ENCODE results near the gene BAIAP2.

The BAIAP2 gene

GRCh38 chr17:81064678-81065475 is 29.9 kb downstream of the BAIAP2 start:
- no peak overlapping the region for H3K4me2 ChIP-seq (ENCODE audit: low read depth, low read length, poor library complexity, severe bottlenecking)
- no peaks in the 10 kb centered on the region for H3F3A ChIP-seq (ENCODE audit: insufficient read depth)
- H3K4me3 ChIP-seq (ENCODE audit: insufficient read depth, low read length, poor library complexity, severe bottlenecking): no peak overlapping the region
- TF ChIP-seq CTCF (IDR thresholded peaks at IDR 0.05; ENCODE audit: insufficient read depth, low read length, poor library complexity, severe bottlenecking) (no peak), EZH2phosphoT487 (conservative IDR thresholded peaks at IDR 0.05; ENCODE audit: low read length) (no peak)
- H3K9me2 ChIP-seq (replicated peaks; ENCODE audit: insufficient read depth, low read length): no peaks in the 10 kb centered on the region
- no peak overlapping the region for H3K27ac ChIP-seq (ENCODE audit: low read depth, low read length)
- H3K9me3 ChIP-seq (ENCODE audit: insufficient read depth, low read length): no peaks in the 10 kb centered on the region
- no peak overlapping the region for H2AFZ ChIP-seq (ENCODE audit: low read depth, low read length, severe bottlenecking)
- H3K79me2 ChIP-seq (ENCODE audit: insufficient read depth, low read length): no peaks in the 10 kb centered on the region
- H3K9ac ChIP-seq (ENCODE audit: low read length): no peak overlapping the region
- H3K27me3 ChIP-seq (ENCODE audit: low read length): no peaks in the 10 kb centered on the region
- no peaks in the 10 kb centered on the region for H4K20me1 ChIP-seq (ENCODE audit: low read depth, low read length)
- no peaks in the 10 kb centered on the region for H3K36me3 ChIP-seq (ENCODE audit: low read length)

GRCh38 chr17:81065500-81065899 is 30.5 kb downstream of the BAIAP2 start:
- Histone ChIP-seq H3K4me3 (ENCODE audit: insufficient read depth, low read length, poor library complexity, severe bottlenecking) (no peak overlapping the region), H3K27me3 (ENCODE audit: low read length) (no peaks in the 10 kb centered on the region), H3K9me2 (replicated peaks; ENCODE audit: insufficient read depth, low read length) (no peaks in the 10 kb centered on the region), H3K4me2 (ENCODE audit: low read depth, low read length, poor library complexity, severe bottlenecking) (no peak overlapping the region), H3K36me3 (ENCODE audit: low read length) (no peaks in the 10 kb centered on the region), H3K27ac (ENCODE audit: low read depth, low read length) (no peak overlapping the region), H3F3A (ENCODE audit: insufficient read depth) (no peaks in the 10 kb centered on the region), H4K20me1 (ENCODE audit: low read depth, low read length) (no peaks in the 10 kb centered on the region), H2AFZ (ENCODE audit: low read depth, low read length, severe bottlenecking) (no peak overlapping the region), H3K9me3 (ENCODE audit: insufficient read depth, low read length) (no peaks in the 10 kb centered on the region), H3K79me2 (ENCODE audit: insufficient read depth, low read length) (no peaks in the 10 kb centered on the region), H3K9ac (ENCODE audit: low read length) (no peak overlapping the region)
- no peak for TF ChIP-seq CTCF (IDR thresholded peaks at IDR 0.05; ENCODE audit: insufficient read depth, low read length, poor library complexity, severe bottlenecking)
- TF ChIP-seq EZH2phosphoT487 (conservative IDR thresholded peaks at IDR 0.05; ENCODE audit: low read length): no peak

GRCh38 chr17:81066072-81066471 is 31.1 kb downstream of the BAIAP2 start:
- Histone ChIP-seq H4K20me1 (ENCODE audit: low read depth, low read length) (no peaks in the 10 kb centered on the region), H3K27ac (ENCODE audit: low read depth, low read length) (no peak overlapping the region), H3K9me3 (ENCODE audit: insufficient read depth, low read length) (no peaks in the 10 kb centered on the region), H3K79me2 (ENCODE audit: insufficient read depth, low read length) (no peaks in the 10 kb centered on the region), H3K36me3 (ENCODE audit: low read length) (no peaks in the 10 kb centered on the region), H2AFZ (ENCODE audit: low read depth, low read length, severe bottlenecking) (no peak overlapping the region), H3K4me3 (ENCODE audit: insufficient read depth, low read length, poor library complexity, severe bottlenecking) (no peak overlapping the region), H3K27me3 (ENCODE audit: low read length) (no peaks in the 10 kb centered on the region), H3F3A (ENCODE audit: insufficient read depth) (no peaks in the 10 kb centered on the region), H3K4me2 (ENCODE audit: low read depth, low read length, poor library complexity, severe bottlenecking) (no peak overlapping the region), H3K9me2 (replicated peaks; ENCODE audit: insufficient read depth, low read length) (no peaks in the 10 kb centered on the region), H3K9ac (ENCODE audit: low read length) (no peak overlapping the region)
- TF ChIP-seq EZH2phosphoT487 (conservative IDR thresholded peaks at IDR 0.05; ENCODE audit: low read length): no peak
- TF ChIP-seq CTCF (IDR thresholded peaks at IDR 0.05; ENCODE audit: insufficient read depth, low read length, poor library complexity, severe bottlenecking): no peak

Data from SU-DHL-6 (cell line).